Mucosa of rectum (tissue), 2 donors: ENCODE measurements around the gene ADISSP.

Source experiments
- H3K27ac ChIP-seq, 2 donors: one replicate each; pipeline ENCODE4 v1.7.0; 2013; ENCODE audit warnings: inconsistent platforms in 2 of 2, low read depth in 2 of 2, low read length in 2 of 2
- H3K27me3 ChIP-seq, 2 donors: one replicate each; pipeline ENCODE4 v1.7.0; 2013; ENCODE audit warnings: low read length in 2 of 2; ENCODE audit not compliant: control insufficient read depth in 2 of 2, insufficient read depth in 2 of 2
- H3K36me3 ChIP-seq, 2 donors: one replicate each; pipeline ENCODE4 v1.7.0; 2013; ENCODE audit warnings: low read length in 2 of 2; ENCODE audit not compliant: control insufficient read depth in 2 of 2, insufficient read depth in 2 of 2
- H3K4me1 ChIP-seq, 2 donors: one replicate each; pipeline ENCODE4 v1.7.0; 2013; ENCODE audit warnings: low read length in 2 of 2, mild to moderate bottlenecking in 1 of 2; ENCODE audit not compliant: control insufficient read depth in 2 of 2, insufficient read depth in 2 of 2
- H3K4me3 ChIP-seq, 2 donors: one replicate each; pipeline ENCODE4 v1.7.0; 2013; ENCODE audit warnings: low read length in 2 of 2
- H3K9ac ChIP-seq, 2 donors: one replicate each; pipeline ENCODE4 v1.7.0; 2013; ENCODE audit warnings: low read length in 2 of 2, low read depth in 1 of 2, mild to moderate bottlenecking in 1 of 2
- H3K9me3 ChIP-seq, 2 donors: one replicate each; pipeline ENCODE4 v1.7.0; 2013; ENCODE audit warnings: low read length in 2 of 2; ENCODE audit not compliant: control insufficient read depth in 2 of 2
- donor health status: healthy.
- donor health status: Normal muscosa, but diverticular disease.

The ADISSP gene

GRCh38 chr20:3787324-3788014, 19.9 kb upstream of the ADISSP start:
- H3K9ac ChIP-seq, result peak overlapping the region in 1 of 2 donors; percentile 19
- H3K9me3 ChIP-seq, result no peaks in the 10 kb centered on the region
- H3K36me3 ChIP-seq, result peaks cover 5% of the 10 kb centered on the region in 2 donors
- peak overlapping the region; percentile 33 to 71 for H3K4me3 ChIP-seq
- no peak overlapping the region for H3K27ac ChIP-seq
- H3K27me3 ChIP-seq, result no peaks in the 10 kb centered on the region
- peaks cover 16 to 30% of the 10 kb centered on the region in 2 donors for H3K4me1 ChIP-seq

- peak within 1 kb of the TSS; percentile 27 to 77 for H3K9ac ChIP-seq
- peaks cover 16 to 30% of the 10 kb centered on the region in 2 donors for H3K4me1 ChIP-seq
- H3K9me3 ChIP-seq, result no peaks in the 10 kb centered on the region
- H3K36me3 ChIP-seq, result peaks cover 5% of the 10 kb centered on the region in 2 donors
- H3K27me3 ChIP-seq, result no peaks in the 10 kb centered on the region
- H3K4me3 ChIP-seq, result peak within 1 kb of the TSS; percentile 85 to 87
- peak within 1 kb of the TSS; percentile 57 to 76 for H3K27ac ChIP-seq
Measured at GRCh38 chr20:3786665-3787323, 19.2 kb upstream of the ADISSP start, which contains the start of gene CENPB. Gene CENPB (minus strand): TSS chr20:3786740. CDS start chr20:3786483, 257 bp downstream.

- H3K4me3 ChIP-seq, result peak overlapping the region; percentile 85 to 87
- no peaks in the 10 kb centered on the region for H3K9me3 ChIP-seq
- H3K27ac ChIP-seq, result peak overlapping the region; percentile 57 to 76
- peaks cover 18 to 33% of the 10 kb centered on the region in 2 donors for H3K4me1 ChIP-seq
- H3K9ac ChIP-seq, result peak overlapping the region; percentile 27 to 77
- H3K27me3 ChIP-seq, result no peaks in the 10 kb centered on the region
- H3K36me3 ChIP-seq, result peaks cover 5% of the 10 kb centered on the region in 2 donors
Measured at GRCh38 chr20:3786126-3786484, 18.6 kb upstream of the ADISSP start.

GRCh38 chr20:3785240-3786125, 17.9 kb upstream of the ADISSP start:
- Histone ChIP-seq H3K4me3 (peak overlapping the region; percentile 85 to 87), H3K9me3 (no peaks in the 10 kb centered on the region), H3K27me3 (no peaks in the 10 kb centered on the region), H3K36me3 (peaks cover 5% of the 10 kb centered on the region in 2 donors), H3K4me1 (peaks cover 21 to 39% of the 10 kb centered on the region in 2 donors), H3K9ac (peak overlapping the region; percentile 38 to 77), H3K27ac (peak overlapping the region; percentile 57 to 76)

- Histone ChIP-seq H3K27ac (no peak overlapping the region), H3K36me3 (peaks cover 5% of the 10 kb centered on the region in 2 donors), H3K4me3 (peak overlapping the region; percentile 22 to 85), H3K4me1 (peaks cover 21 to 39% of the 10 kb centered on the region in 2 donors), H3K9me3 (no peaks in the 10 kb centered on the region), H3K9ac (no peak overlapping the region), H3K27me3 (no peaks in the 10 kb centered on the region)
Measured at GRCh38 chr20:3784863-3785239, 17.3 kb upstream of the ADISSP start.

- Histone ChIP-seq H3K4me1 (peaks cover 21 to 39% of the 10 kb centered on the region in 2 donors), H3K9me3 (no peaks in the 10 kb centered on the region), H3K36me3 (peaks cover 5% of the 10 kb centered on the region in 2 donors), H3K9ac (no peak overlapping the region), H3K4me3 (peak overlapping the region in 1 of 2 donors; percentile 22), H3K27ac (no peak overlapping the region), H3K27me3 (peaks cover 0 to 4% of the 10 kb centered on the region in 2 donors)
Measured at GRCh38 chr20:3784216-3784853, 16.8 kb upstream of the ADISSP start.

- Histone ChIP-seq H3K27me3 (peaks cover 5 to 9% of the 10 kb centered on the region in 2 donors), H3K4me1 (peaks cover 17 to 34% of the 10 kb centered on the region in 2 donors), H3K4me3 (no peak overlapping the region), H3K36me3 (peaks cover 5% of the 10 kb centered on the region in 2 donors), H3K9ac (no peak overlapping the region), H3K27ac (no peak overlapping the region), H3K9me3 (no peaks in the 10 kb centered on the region)
Measured at GRCh38 chr20:3783511-3784195, 16.1 kb upstream of the ADISSP start.

- Histone ChIP-seq H3K9me3 (no peaks in the 10 kb centered on the region), H3K4me3 (no peak overlapping the region), H3K36me3 (peaks cover 5% of the 10 kb centered on the region in 2 donors), H3K27ac (no peak overlapping the region), H3K27me3 (peaks cover 10 to 12% of the 10 kb centered on the region in 2 donors), H3K9ac (no peak overlapping the region), H3K4me1 (peaks cover 22 to 36% of the 10 kb centered on the region in 2 donors)
Measured at GRCh38 chr20:3783068-3783489, 15.5 kb upstream of the ADISSP start.

- Histone ChIP-seq H3K4me1 (peaks cover 25 to 39% of the 10 kb centered on the region in 2 donors), H3K9ac (no peak overlapping the region), H3K27ac (no peak overlapping the region), H3K27me3 (peaks cover 10 to 12% of the 10 kb centered on the region in 2 donors), H3K9me3 (no peaks in the 10 kb centered on the region), H3K36me3 (peaks cover 5% of the 10 kb centered on the region in 2 donors), H3K4me3 (no peak overlapping the region)
Measured at GRCh38 chr20:3782597-3782996, 15.0 kb upstream of the ADISSP start.
